Esophagus muscularis mucosa (tissue), 4 donors: ENCODE results near the gene ATAD3B.
"Not testable (repeated sequence)": the region's sequence is repeated elsewhere in the genome, so short reads cannot be mapped to it uniquely, and the experiment has no call there.

Experiments used
- EP300 ChIP-seq: sonication (generic); formaldehyde crosslinking; IDR thresholded peaks from one replicate; pipeline ENCODE4 v1.6.1; 2017; ENCODE audit warnings: antibody characterized with exemption
- POLR2A ChIP-seq: fragments of 450-650 bp; IDR thresholded peaks from one replicate; pipeline ENCODE4 v1.6.1; 2017; ENCODE audit warnings: antibody characterized with exemption, moderate library complexity, mild to moderate bottlenecking, low read depth
- POLR2AphosphoS5 ChIP-seq, 2 donors: sonication (generic); formaldehyde crosslinking; IDR thresholded peaks; one replicate each; pipeline ENCODE4 v1.6.1; 2017; ENCODE audit warnings: antibody characterized with exemption in 2 of 2
- TF ChIP-seq, protein P1 (sequence below), 3 experiments: fragments of 200-600 bp in 2 of 3; fragments of 450-650 bp in 1 of 3; sonication (generic) in 2 of 3; IDR thresholded peaks; one replicate each; pipeline ENCODE4 v1.5.1; 2017 to 2019; ENCODE audit warnings: antibody characterized with exemption in 3 of 3, mild to moderate bottlenecking in 2 of 3, moderate library complexity in 1 of 3

DNA sequence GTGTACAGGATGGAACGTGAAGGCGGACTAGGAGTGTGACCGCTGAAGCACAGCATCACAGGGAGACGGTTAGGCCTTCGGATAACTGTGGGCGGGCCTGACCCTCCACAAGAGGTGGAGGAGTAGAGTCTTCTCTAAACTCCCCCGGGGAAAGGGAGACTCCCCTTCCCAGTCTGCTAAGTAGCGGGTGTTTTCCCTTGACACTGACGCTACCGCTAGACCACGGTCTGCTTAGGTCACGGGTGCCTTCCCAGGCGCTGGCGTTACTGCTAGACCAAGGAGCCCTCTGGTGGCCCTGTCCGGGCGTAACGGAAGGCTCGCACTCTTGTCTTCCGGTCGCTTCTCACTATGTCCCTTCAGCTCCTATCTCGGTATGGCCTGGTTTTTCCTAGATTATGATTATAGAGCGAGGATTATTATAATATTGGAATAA, 33.8 kb downstream of the ATAD3B start:
- TF ChIP-seq, protein P1, sequence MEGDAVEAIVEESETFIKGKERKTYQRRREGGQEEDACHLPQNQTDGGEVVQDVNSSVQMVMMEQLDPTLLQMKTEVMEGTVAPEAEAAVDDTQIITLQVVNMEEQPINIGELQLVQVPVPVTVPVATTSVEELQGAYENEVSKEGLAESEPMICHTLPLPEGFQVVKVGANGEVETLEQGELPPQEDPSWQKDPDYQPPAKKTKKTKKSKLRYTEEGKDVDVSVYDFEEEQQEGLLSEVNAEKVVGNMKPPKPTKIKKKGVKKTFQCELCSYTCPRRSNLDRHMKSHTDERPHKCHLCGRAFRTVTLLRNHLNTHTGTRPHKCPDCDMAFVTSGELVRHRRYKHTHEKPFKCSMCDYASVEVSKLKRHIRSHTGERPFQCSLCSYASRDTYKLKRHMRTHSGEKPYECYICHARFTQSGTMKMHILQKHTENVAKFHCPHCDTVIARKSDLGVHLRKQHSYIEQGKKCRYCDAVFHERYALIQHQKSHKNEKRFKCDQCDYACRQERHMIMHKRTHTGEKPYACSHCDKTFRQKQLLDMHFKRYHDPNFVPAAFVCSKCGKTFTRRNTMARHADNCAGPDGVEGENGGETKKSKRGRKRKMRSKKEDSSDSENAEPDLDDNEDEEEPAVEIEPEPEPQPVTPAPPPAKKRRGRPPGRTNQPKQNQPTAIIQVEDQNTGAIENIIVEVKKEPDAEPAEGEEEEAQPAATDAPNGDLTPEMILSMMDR (IDR thresholded peaks at IDR 0.05), result peak; percentile 19 to 62 (median 42)
- not testable (repeated sequence) for TF ChIP-seq POLR2A, EP300
- peak in 1 of 2 donors; percentile 21 for TF ChIP-seq POLR2AphosphoS5 (IDR thresholded peaks at IDR 0.05)
